ENCODE results near the gene PPP1R16B.

DNA sequence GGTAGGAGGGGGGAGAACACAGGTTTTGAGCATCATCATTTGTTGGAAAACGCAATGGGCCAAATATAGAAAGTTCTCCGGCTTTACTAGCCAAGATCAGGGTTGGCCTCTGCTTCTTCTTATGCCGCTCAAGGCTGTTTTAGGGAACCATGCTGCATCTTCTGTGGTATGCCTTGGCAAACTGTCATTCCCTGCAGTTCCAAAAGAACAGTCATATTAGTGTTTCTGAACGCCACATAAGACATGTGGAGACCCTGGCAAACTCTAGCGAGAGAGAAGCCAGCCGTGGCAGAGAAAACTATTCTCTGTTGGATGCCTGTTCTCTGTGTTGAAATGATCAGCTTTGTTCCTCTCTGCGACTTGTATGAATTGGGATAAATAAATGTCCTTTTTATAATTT is 46.4 kb upstream of the PPP1R16B start:
- TF ChIP-seq EP300 (IDR thresholded peaks at IDR 0.05; ENCODE audit: borderline replicate concordance in 1 of 2, low read depth in 2 of 2, low read length in 2 of 2) (no peak), TAF1 (IDR thresholded peaks at IDR 0.05; ENCODE audit: low read depth, low read length) (no peak)
- TF ChIP-seq, protein P1, sequence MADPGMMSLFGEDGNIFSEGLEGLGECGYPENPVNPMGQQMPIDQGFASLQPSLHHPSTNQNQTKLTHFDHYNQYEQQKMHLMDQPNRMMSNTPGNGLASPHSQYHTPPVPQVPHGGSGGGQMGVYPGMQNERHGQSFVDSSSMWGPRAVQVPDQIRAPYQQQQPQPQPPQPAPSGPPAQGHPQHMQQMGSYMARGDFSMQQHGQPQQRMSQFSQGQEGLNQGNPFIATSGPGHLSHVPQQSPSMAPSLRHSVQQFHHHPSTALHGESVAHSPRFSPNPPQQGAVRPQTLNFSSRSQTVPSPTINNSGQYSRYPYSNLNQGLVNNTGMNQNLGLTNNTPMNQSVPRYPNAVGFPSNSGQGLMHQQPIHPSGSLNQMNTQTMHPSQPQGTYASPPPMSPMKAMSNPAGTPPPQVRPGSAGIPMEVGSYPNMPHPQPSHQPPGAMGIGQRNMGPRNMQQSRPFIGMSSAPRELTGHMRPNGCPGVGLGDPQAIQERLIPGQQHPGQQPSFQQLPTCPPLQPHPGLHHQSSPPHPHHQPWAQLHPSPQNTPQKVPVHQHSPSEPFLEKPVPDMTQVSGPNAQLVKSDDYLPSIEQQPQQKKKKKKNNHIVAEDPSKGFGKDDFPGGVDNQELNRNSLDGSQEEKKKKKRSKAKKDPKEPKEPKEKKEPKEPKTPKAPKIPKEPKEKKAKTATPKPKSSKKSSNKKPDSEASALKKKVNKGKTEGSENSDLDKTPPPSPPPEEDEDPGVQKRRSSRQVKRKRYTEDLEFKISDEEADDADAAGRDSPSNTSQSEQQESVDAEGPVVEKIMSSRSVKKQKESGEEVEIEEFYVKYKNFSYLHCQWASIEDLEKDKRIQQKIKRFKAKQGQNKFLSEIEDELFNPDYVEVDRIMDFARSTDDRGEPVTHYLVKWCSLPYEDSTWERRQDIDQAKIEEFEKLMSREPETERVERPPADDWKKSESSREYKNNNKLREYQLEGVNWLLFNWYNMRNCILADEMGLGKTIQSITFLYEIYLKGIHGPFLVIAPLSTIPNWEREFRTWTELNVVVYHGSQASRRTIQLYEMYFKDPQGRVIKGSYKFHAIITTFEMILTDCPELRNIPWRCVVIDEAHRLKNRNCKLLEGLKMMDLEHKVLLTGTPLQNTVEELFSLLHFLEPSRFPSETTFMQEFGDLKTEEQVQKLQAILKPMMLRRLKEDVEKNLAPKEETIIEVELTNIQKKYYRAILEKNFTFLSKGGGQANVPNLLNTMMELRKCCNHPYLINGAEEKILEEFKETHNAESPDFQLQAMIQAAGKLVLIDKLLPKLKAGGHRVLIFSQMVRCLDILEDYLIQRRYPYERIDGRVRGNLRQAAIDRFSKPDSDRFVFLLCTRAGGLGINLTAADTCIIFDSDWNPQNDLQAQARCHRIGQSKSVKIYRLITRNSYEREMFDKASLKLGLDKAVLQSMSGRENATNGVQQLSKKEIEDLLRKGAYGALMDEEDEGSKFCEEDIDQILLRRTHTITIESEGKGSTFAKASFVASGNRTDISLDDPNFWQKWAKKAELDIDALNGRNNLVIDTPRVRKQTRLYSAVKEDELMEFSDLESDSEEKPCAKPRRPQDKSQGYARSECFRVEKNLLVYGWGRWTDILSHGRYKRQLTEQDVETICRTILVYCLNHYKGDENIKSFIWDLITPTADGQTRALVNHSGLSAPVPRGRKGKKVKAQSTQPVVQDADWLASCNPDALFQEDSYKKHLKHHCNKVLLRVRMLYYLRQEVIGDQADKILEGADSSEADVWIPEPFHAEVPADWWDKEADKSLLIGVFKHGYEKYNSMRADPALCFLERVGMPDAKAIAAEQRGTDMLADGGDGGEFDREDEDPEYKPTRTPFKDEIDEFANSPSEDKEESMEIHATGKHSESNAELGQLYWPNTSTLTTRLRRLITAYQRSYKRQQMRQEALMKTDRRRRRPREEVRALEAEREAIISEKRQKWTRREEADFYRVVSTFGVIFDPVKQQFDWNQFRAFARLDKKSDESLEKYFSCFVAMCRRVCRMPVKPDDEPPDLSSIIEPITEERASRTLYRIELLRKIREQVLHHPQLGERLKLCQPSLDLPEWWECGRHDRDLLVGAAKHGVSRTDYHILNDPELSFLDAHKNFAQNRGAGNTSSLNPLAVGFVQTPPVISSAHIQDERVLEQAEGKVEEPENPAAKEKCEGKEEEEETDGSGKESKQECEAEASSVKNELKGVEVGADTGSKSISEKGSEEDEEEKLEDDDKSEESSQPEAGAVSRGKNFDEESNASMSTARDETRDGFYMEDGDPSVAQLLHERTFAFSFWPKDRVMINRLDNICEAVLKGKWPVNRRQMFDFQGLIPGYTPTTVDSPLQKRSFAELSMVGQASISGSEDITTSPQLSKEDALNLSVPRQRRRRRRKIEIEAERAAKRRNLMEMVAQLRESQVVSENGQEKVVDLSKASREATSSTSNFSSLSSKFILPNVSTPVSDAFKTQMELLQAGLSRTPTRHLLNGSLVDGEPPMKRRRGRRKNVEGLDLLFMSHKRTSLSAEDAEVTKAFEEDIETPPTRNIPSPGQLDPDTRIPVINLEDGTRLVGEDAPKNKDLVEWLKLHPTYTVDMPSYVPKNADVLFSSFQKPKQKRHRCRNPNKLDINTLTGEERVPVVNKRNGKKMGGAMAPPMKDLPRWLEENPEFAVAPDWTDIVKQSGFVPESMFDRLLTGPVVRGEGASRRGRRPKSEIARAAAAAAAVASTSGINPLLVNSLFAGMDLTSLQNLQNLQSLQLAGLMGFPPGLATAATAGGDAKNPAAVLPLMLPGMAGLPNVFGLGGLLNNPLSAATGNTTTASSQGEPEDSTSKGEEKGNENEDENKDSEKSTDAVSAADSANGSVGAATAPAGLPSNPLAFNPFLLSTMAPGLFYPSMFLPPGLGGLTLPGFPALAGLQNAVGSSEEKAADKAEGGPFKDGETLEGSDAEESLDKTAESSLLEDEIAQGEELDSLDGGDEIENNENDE (IDR thresholded peaks at IDR 0.05; ENCODE audit: insufficient replicate concordance, low read length) = no peak
- TF ChIP-seq, protein P2, sequence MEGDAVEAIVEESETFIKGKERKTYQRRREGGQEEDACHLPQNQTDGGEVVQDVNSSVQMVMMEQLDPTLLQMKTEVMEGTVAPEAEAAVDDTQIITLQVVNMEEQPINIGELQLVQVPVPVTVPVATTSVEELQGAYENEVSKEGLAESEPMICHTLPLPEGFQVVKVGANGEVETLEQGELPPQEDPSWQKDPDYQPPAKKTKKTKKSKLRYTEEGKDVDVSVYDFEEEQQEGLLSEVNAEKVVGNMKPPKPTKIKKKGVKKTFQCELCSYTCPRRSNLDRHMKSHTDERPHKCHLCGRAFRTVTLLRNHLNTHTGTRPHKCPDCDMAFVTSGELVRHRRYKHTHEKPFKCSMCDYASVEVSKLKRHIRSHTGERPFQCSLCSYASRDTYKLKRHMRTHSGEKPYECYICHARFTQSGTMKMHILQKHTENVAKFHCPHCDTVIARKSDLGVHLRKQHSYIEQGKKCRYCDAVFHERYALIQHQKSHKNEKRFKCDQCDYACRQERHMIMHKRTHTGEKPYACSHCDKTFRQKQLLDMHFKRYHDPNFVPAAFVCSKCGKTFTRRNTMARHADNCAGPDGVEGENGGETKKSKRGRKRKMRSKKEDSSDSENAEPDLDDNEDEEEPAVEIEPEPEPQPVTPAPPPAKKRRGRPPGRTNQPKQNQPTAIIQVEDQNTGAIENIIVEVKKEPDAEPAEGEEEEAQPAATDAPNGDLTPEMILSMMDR (IDR thresholded peaks at IDR 0.05; ENCODE audit: control extremely low read depth in 1 of 3, insufficient read depth in 1 of 3, low read depth in 1 of 3, low read length in 3 of 3) = no peak
